CD14-positive monocyte (primary cell): ENCODE measurements around the gene LCLAT1. TPM values are rescaled to one million over a fixed set of nuclear protein-coding genes. Genes with fewer than 3 reads are reported as not detected.

ENCODE experiments used
- DNase-seq, 3 donors: peaks; one replicate each; pipeline ENCODE4 v3.0.0-alpha.2; 2011 to 2022
- H2AFZ ChIP-seq: 2 replicates; pipeline ENCODE4 v1.6.0; 2012; ENCODE audit warnings: mild to moderate bottlenecking, low read depth, low read length, inconsistent platforms; ENCODE audit not compliant: insufficient read depth, poor library complexity, severe bottlenecking
- H3K27ac ChIP-seq, 2 donors: 1 replicate in 1 of 2; 2 replicates in 1 of 2; pipeline ENCODE4 v1.5.1; 2012 to 2013; ENCODE audit warnings: low read length in 2 of 2, control low read depth in 1 of 2, inconsistent platforms in 1 of 2, low read depth in 1 of 2, mild to moderate bottlenecking in 1 of 2
- H3K27me3 ChIP-seq, 2 donors: one replicate each; pipeline versions ENCODE4 v1.6.0 to v1.6.1; 2011 to 2013; ENCODE audit warnings: low read length in 2 of 2; ENCODE audit not compliant: control insufficient read depth in 2 of 2, insufficient read depth in 2 of 2
- H3K36me3 ChIP-seq, 2 donors: replicated peaks in 1 of 2; 1 replicate in 1 of 2; 2 replicates in 1 of 2; pipeline versions ENCODE4 v1.5.1 to v1.6.1; 2012 to 2013; ENCODE audit warnings: low read length in 2 of 2, control low read depth in 1 of 2, inconsistent platforms in 1 of 2, mild to moderate bottlenecking in 1 of 2; ENCODE audit not compliant: insufficient read depth in 2 of 2, control insufficient read depth in 1 of 2
- H3K4me1 ChIP-seq, 2 donors: 1 replicate in 1 of 2; 2 replicates in 1 of 2; pipeline versions ENCODE4 v1.5.1 to v1.6.1; 2012 to 2013; ENCODE audit warnings: low read length in 2 of 2, control low read depth in 1 of 2, inconsistent platforms in 1 of 2, mild to moderate bottlenecking in 1 of 2, moderate library complexity in 1 of 2; ENCODE audit not compliant: insufficient read depth in 2 of 2, control insufficient read depth in 1 of 2
- H3K4me2 ChIP-seq: replicated peaks from 2 replicates; pipeline ENCODE3; 2012; ENCODE audit warnings: low read length, moderate library complexity, mild to moderate bottlenecking; ENCODE audit not compliant: poor library complexity, severe bottlenecking; ENCODE audit errors: extremely low read depth
- H3K4me3 ChIP-seq, 3 experiments: fragments of 200-600 bp in 1 of 3; sonication (generic) in 1 of 3; replicated peaks in 1 of 3; 1 replicate in 2 of 3; 2 replicates in 1 of 3; pipeline ENCODE4 v1.5.1; 2011 to 2013; ENCODE audit warnings: low read length in 3 of 3, mild to moderate bottlenecking in 3 of 3, control low read depth in 2 of 3, low read depth in 2 of 3, inconsistent platforms in 1 of 3, moderate library complexity in 1 of 3
- H3K79me2 ChIP-seq: 2 replicates; pipeline ENCODE4 v1.6.0; 2012; ENCODE audit warnings: mild to moderate bottlenecking, control low read depth, inconsistent platforms, low read length, moderate library complexity; ENCODE audit not compliant: insufficient read depth
- H3K9ac ChIP-seq: 2 replicates; pipeline ENCODE4 v1.6.0; 2017; ENCODE audit warnings: low read length, mild to moderate bottlenecking; ENCODE audit not compliant: insufficient read depth, poor library complexity, severe bottlenecking
- H3K9me3 ChIP-seq, 2 donors: replicated peaks in 1 of 2; 1 replicate in 1 of 2; 2 replicates in 1 of 2; pipeline versions ENCODE4 v1.5.1 to v1.6.1; 2012 to 2013; ENCODE audit warnings: low read length in 2 of 2, control low read depth in 1 of 2; ENCODE audit not compliant: control insufficient read depth in 1 of 2, insufficient read depth in 1 of 2
- H4K20me1 ChIP-seq: 2 replicates; pipeline ENCODE4 v1.6.0; 2012; ENCODE audit warnings: mild to moderate bottlenecking, low read length, control low read depth, moderate library complexity; ENCODE audit not compliant: insufficient read depth
- H3K27ac Mint-ChIP-seq, 7 donors: one replicate each; pipeline ENCODE4 v1.8.0; 2020; ENCODE audit warnings: mild to moderate bottlenecking in 7 of 7, mixed read lengths in 7 of 7, moderate library complexity in 6 of 7, inconsistent platforms in 2 of 7
- H3K27me3 Mint-ChIP-seq, 3 donors: one replicate each; pipeline ENCODE4 v1.8.0; 2021 to 2022; ENCODE audit warnings: low read depth in 3 of 3, mild to moderate bottlenecking in 3 of 3, mixed read lengths in 3 of 3, moderate library complexity in 3 of 3, inconsistent platforms in 1 of 3
- H3K36me3 Mint-ChIP-seq, 2 donors: one replicate each; pipeline ENCODE4 v1.8.0; 2020; ENCODE audit warnings: mixed read lengths in 2 of 2, inconsistent platforms in 1 of 2, mild to moderate bottlenecking in 1 of 2
- H3K4me1 Mint-ChIP-seq: one replicate; pipeline ENCODE4 v1.8.0; 2020; ENCODE audit warnings: mild to moderate bottlenecking, mixed read lengths
- H3K4me3 Mint-ChIP-seq, 2 donors: one replicate each; pipeline ENCODE4 v1.8.0; 2020; ENCODE audit warnings: mild to moderate bottlenecking in 2 of 2, mixed read lengths in 2 of 2, moderate library complexity in 1 of 2
- H3K9me3 Mint-ChIP-seq, 7 donors: one replicate each; pipeline ENCODE4 v1.8.0; 2020 to 2022; ENCODE audit warnings: mixed read lengths in 7 of 7, mild to moderate bottlenecking in 6 of 7, moderate library complexity in 6 of 7, inconsistent platforms in 2 of 7
- WGBS: methylation state at CpG from one replicate; pipeline ENCODE4 v1.1.5; 2013; ENCODE audit warnings: missing lambda C conversion rate; ENCODE audit not compliant: insufficient coverage; 5-methylcytosine and 5-hydroxymethylcytosine counted together
- intact Hi-C, 2 donors: fragments of 100-400 bp; cut with micrococcal nuclease; formaldehyde crosslinking; loops; one replicate each; pipeline versions ENCODE4 v1.15.0 to v1.15.1; 2023
- polyA plus RNA-seq, 3 donors: library from polyadenylated mRNA; depleted of rRNA in 1 of 3; unstranded in 2 of 3; stranded (reverse) in 1 of 3; fragments of 300-500 nt in 2 of 3; fragments of >200 nt in 1 of 3; fragmentation: Illumina TruSeq in 2 of 3; gene quantifications; 1 replicate in 2 of 3; 2 replicates in 1 of 3; pipeline ENCODE4 v1.2.3, GENCODE V29; 2012 to 2021
- TF ChIP-seq, protein P1 (sequence below): fragments of 200-600 bp; IDR thresholded peaks from one replicate; pipeline ENCODE4 v1.8.0; 2022; ENCODE audit warnings: antibody characterized with exemption, mild to moderate bottlenecking

Gene LCLAT1
- polyA plus RNA-seq, 3 donors, result 1.2 to 5.7 (median 1.3) TPM

DNA sequence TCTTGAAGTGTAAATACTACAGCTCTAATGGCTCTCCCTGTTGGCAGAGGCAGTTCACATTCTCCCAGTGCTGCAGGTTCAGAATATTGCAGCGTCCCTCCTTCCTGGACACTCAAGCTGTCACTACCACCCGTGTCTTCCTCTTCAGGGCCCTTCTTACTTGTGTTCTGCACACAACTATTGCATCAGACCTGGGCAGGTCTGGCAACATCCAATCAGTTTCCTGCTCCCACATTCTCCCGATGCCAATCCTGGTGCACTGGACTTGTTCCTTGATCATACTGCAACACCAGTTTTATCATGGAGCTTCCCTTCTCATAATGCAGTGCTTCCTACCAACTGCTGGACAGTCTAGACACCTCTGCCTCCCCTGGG lies 198.7 kb downstream of the LCLAT1 start:
- H3K36me3 ChIP-seq, result no peaks in the 10 kb centered on the region
- no peak overlapping the region for H3K9ac ChIP-seq
- H3K4me2 ChIP-seq, result no peak overlapping the region
- Mint-ChIP-seq H3K27ac (peak overlapping the region in 1 of 7 donors; percentile 35), H3K27me3 (peaks cover 0 to 1% (median 0%) of the 10 kb centered on the region in 3 donors), H3K4me3 (no peak overlapping the region), H3K9me3 (no peaks in the 10 kb centered on the region), H3K4me1 (peaks cover 24% of the 10 kb centered on the region), H3K36me3 (peaks cover 6 to 8% of the 10 kb centered on the region in 2 donors)
- H3K27ac ChIP-seq, result no peak overlapping the region
- H3K79me2 ChIP-seq, result no peaks in the 10 kb centered on the region
- no peaks in the 10 kb centered on the region for H3K27me3 ChIP-seq
- TF ChIP-seq, protein P1, sequence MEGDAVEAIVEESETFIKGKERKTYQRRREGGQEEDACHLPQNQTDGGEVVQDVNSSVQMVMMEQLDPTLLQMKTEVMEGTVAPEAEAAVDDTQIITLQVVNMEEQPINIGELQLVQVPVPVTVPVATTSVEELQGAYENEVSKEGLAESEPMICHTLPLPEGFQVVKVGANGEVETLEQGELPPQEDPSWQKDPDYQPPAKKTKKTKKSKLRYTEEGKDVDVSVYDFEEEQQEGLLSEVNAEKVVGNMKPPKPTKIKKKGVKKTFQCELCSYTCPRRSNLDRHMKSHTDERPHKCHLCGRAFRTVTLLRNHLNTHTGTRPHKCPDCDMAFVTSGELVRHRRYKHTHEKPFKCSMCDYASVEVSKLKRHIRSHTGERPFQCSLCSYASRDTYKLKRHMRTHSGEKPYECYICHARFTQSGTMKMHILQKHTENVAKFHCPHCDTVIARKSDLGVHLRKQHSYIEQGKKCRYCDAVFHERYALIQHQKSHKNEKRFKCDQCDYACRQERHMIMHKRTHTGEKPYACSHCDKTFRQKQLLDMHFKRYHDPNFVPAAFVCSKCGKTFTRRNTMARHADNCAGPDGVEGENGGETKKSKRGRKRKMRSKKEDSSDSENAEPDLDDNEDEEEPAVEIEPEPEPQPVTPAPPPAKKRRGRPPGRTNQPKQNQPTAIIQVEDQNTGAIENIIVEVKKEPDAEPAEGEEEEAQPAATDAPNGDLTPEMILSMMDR, result no peak
- H2AFZ ChIP-seq, result no peak overlapping the region
- no peaks in the 10 kb centered on the region for H4K20me1 ChIP-seq
- DNase-seq, result no peak
- H3K4me3 ChIP-seq, result no peak overlapping the region
- H3K9me3 ChIP-seq, result no peaks in the 10 kb centered on the region
- intact Hi-C loops, result no loop called here
- peaks cover 8 to 12% of the 10 kb centered on the region in 2 donors for H3K4me1 ChIP-seq
- 46% methylated on average over 3 of the region's 3 CpGs for WGBS

DNA sequence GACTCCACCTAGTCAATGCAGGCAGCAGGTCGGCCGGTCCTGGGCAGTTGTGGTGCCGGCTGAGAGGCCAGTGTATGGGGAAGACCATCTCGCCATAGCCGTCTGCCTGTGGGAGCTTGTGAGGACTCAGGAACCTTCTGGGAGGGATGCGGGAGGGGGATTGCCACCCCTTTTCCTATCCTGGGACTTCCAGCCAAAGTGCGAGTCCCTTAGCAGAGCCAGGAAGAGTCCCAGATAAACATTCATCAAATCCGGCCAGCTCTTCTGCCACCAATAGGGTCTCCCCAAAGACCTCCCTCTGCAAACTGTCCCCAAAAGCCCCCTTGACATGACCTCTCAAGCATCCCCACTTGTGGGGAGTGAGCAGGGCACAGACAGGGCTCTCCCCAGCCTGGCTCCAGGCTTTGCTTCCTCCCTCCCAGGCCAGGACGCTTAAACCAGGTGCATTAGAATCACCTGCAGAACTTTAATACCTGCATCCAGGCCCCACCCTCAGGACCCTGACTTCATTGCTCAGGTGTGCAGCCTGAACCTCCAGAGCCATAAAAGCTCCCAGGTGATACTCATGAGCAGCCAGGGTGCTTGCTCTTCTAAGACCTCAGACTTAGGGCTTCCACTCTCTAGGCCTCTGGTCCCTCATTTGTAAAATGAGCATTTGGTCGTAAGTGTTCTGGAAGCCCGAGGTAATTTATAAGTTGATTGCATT lies 200.9 kb downstream of the LCLAT1 start:
- intact Hi-C loops, result no loop called here
- Mint-ChIP-seq H3K36me3 (peaks cover 2 to 4% of the 10 kb centered on the region in 2 donors), H3K4me3 (no peak overlapping the region), H3K4me1 (peaks cover 7% of the 10 kb centered on the region), H3K9me3 (no peaks in the 10 kb centered on the region), H3K27ac (no peak overlapping the region), H3K27me3 (peaks cover 0 to 5% (median 0%) of the 10 kb centered on the region in 3 donors)
- Histone ChIP-seq H3K27ac (no peak overlapping the region), H3K4me1 (no peaks in the 10 kb centered on the region), H3K4me2 (no peak overlapping the region), H3K27me3 (no peaks in the 10 kb centered on the region), H3K79me2 (no peaks in the 10 kb centered on the region), H3K9ac (no peak overlapping the region), H3K4me3 (no peak overlapping the region), H3K36me3 (no peaks in the 10 kb centered on the region), H2AFZ (no peak overlapping the region), H4K20me1 (no peaks in the 10 kb centered on the region), H3K9me3 (no peaks in the 10 kb centered on the region)
- TF ChIP-seq, protein P1, result no peak
- DNase-seq, result no peak
- WGBS, result 100% methylated on average over 7 of the region's 11 CpGs
